Left lung (tissue), 10 donors: ENCODE measurements around the gene TRERF1. TPM values are rescaled to one million over a fixed set of nuclear protein-coding genes. Genes with fewer than 3 reads are reported as not detected.

ENCODE experiments used
- ATAC-seq: fragments of 200-7000 bp; cut with Tn5 transposase; one replicate; pipeline ENCODE4 v1.9.1; 2020; ENCODE audit warnings: moderate library complexity
- DNase-seq, 4 donors: peaks; one replicate each; pipeline ENCODE4 v3.0.0-alpha.2; 2013 to 2020
- H3K27ac ChIP-seq, 2 donors: fragments of 200-600 bp; sonication (generic) in 1 of 2; one replicate each; pipeline versions ENCODE4 v1.5.0 to v1.8.0; 2020 to 2021
- H3K27me3 ChIP-seq, 2 donors: fragments of 200-600 bp; sonication (generic) in 1 of 2; one replicate each; pipeline versions ENCODE4 v1.5.0 to v1.8.0; 2020 to 2021
- H3K36me3 ChIP-seq, 2 donors: fragments of 200-600 bp; sonication (generic) in 1 of 2; one replicate each; pipeline versions ENCODE4 v1.5.0 to v1.8.0; 2020 to 2021
- H3K4me1 ChIP-seq, 2 donors: fragments of 200-600 bp; one replicate each; pipeline ENCODE4 v1.8.0; 2021
- H3K4me3 ChIP-seq, 2 donors: fragments of 200-600 bp; sonication (generic) in 1 of 2; one replicate each; pipeline versions ENCODE4 v1.5.0 to v1.8.0; 2020 to 2021; ENCODE audit warnings: mild to moderate bottlenecking in 1 of 2
- H3K9me3 ChIP-seq, 2 donors: fragments of 200-600 bp; sonication (generic) in 1 of 2; one replicate each; pipeline versions ENCODE4 v1.5.0 to v1.8.0; 2020 to 2021
- intact Hi-C, 2 donors: fragments of 100-400 bp; cut with DNase I; formaldehyde crosslinking; loops; one replicate each; pipeline versions ENCODE4 v1.11.2 to v1.14.2; 2022
- polyA plus RNA-seq, 6 donors: library from polyadenylated mRNA; unstranded; fragments of 120-200 nt; gene quantifications; one replicate each; pipeline ENCODE4 v1.2.1, GENCODE V29; 2013; ENCODE audit not compliant: insufficient read length in 6 of 6
- total RNA-seq, 2 donors: library from RNA; stranded (reverse); fragmentation: NEBNext Ultra II Directional; extraction: Animal tissue kit (Norgen Biotek cat#: 25700); gene quantifications; one replicate each; pipeline ENCODE4 v1.2.1, GENCODE V29; 2021
- TF ChIP-seq, protein P1 (sequence below), 2 donors: fragments of 200-600 bp; sonication (generic) in 1 of 2; IDR thresholded peaks; one replicate each; pipeline versions ENCODE4 v1.5.0 to v1.8.0; 2021; ENCODE audit warnings: antibody characterized with exemption in 2 of 2
- donor health status: DM: no; HTN: yes; CAD: no.
- donor health status: DM: no; HTN: no; CAD: no.

The TRERF1 gene
- total and polyA plus RNA-seq, 8 donors = 3.7 to 24.9 (median 20.7) TPM

DNA sequence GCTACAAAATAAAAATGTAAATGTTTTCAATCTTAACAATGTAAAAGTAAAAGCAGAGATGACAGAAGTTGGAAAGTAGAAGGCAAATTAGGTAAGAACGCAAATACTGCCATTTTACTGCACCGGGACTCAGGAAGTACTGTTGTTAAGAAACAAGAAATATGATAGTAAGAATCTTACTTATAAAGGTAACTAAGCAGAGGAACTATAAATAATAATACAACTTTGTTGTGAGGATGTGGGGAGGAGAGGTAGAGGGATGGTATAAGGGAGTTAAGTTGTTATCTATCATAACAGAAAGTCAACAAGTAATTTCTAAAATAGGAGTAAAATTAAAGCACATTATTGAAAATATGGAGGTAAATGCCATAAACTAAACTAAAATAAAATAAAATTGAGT, 129.8 kb downstream of the TRERF1 start:
- TF ChIP-seq, protein P1, sequence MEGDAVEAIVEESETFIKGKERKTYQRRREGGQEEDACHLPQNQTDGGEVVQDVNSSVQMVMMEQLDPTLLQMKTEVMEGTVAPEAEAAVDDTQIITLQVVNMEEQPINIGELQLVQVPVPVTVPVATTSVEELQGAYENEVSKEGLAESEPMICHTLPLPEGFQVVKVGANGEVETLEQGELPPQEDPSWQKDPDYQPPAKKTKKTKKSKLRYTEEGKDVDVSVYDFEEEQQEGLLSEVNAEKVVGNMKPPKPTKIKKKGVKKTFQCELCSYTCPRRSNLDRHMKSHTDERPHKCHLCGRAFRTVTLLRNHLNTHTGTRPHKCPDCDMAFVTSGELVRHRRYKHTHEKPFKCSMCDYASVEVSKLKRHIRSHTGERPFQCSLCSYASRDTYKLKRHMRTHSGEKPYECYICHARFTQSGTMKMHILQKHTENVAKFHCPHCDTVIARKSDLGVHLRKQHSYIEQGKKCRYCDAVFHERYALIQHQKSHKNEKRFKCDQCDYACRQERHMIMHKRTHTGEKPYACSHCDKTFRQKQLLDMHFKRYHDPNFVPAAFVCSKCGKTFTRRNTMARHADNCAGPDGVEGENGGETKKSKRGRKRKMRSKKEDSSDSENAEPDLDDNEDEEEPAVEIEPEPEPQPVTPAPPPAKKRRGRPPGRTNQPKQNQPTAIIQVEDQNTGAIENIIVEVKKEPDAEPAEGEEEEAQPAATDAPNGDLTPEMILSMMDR (IDR thresholded peaks at IDR 0.05) = no peak
- no peak overlapping the region for H3K4me3 ChIP-seq
- no peaks in the 10 kb centered on the region for H3K9me3 ChIP-seq
- no peak for ATAC-seq
- peaks cover 0 to 28% of the 10 kb centered on the region in 2 donors for H3K4me1 ChIP-seq
- H3K27me3 ChIP-seq = no peaks in the 10 kb centered on the region
- DNase-seq = no peak
- intact Hi-C loops = no loop called here
- peak overlapping the region in 1 of 2 donors; percentile 6 for H3K27ac ChIP-seq
- H3K36me3 ChIP-seq = no peaks in the 10 kb centered on the region

DNA sequence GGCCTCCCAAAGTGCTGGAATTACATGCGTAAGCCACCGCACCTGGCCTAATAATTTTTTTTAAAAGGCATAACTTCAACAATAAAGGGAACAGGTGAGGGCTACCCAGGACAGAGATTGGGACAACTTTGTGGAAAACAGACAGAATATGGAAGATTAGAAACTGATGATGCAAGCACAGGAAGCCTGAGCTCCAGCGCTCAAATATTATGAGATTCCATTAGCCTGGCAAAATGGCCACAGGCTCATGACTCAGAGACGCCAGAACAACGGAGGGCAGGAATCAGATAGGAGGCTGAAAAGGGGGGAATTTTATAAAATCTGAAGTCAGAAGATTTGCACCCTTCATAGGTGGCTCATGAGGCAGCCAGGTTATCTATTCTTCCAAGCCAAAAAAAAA, 131.0 kb downstream of the TRERF1 start:
- Histone ChIP-seq H3K27ac (no peak overlapping the region), H3K36me3 (no peaks in the 10 kb centered on the region), H3K4me1 (peaks cover 7 to 29% of the 10 kb centered on the region in 2 donors), H3K9me3 (no peaks in the 10 kb centered on the region), H3K4me3 (no peak overlapping the region), H3K27me3 (no peaks in the 10 kb centered on the region)
- intact Hi-C loops = no loop called here
- no peak for ATAC-seq
- TF ChIP-seq, protein P1 (IDR thresholded peaks at IDR 0.05) = no peak
- no peak for DNase-seq

DNA sequence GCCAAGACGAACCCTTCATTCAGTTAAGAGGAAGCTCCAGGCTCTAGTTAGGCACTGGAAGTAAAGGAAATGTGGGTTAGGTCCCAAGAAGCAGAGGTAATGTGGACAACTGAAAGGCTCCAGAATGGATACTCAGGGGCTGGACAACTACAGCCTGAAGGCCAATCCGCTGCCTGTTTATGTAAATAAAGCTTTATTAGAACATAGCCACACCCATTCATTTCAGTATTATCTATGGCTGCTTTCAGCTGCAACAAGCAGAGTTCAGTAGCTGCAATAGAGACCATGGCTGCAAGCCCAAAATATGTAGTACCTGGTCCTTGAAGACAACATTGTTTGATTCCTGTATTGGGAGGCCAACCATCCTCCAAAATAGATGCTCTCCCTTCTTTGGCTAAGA, 133.2 kb downstream of the TRERF1 start:
- intact Hi-C loops = no loop called here
- H3K27me3 ChIP-seq = no peaks in the 10 kb centered on the region
- H3K9me3 ChIP-seq = no peaks in the 10 kb centered on the region
- H3K36me3 ChIP-seq = no peaks in the 10 kb centered on the region
- peak overlapping the region in 1 of 2 donors; percentile 96 for H3K27ac ChIP-seq
- no peak for DNase-seq
- no peak overlapping the region for H3K4me3 ChIP-seq
- peaks cover 7 to 48% of the 10 kb centered on the region in 2 donors for H3K4me1 ChIP-seq
- ATAC-seq = no peak
- TF ChIP-seq, protein P1 (IDR thresholded peaks at IDR 0.05) = no peak

DNA sequence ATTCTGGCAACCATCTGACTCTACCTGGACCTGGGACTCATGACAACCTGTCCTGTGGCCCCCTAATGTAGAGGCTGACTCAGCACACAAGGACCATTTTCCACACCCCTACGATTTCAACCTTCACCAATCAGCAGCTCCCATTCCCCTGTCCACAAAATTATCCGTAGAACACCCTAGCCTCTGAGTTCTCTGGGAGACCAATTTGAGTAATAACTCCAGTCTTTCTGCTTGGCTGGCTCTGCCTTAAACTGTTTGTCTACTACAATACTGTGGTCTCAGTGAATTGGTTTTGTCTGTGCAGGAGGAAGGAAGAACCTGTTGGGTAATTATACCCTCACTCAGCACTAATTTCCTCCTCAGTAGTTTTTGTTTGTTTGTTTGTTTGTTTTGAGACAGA, 134.7 kb downstream of the TRERF1 start:
- intact Hi-C loops = no loop called here
- Histone ChIP-seq H3K27ac (peak overlapping the region; percentile 72 to 96), H3K4me3 (no peak overlapping the region), H3K4me1 (peaks cover 7 to 48% of the 10 kb centered on the region in 2 donors), H3K9me3 (no peaks in the 10 kb centered on the region), H3K27me3 (no peaks in the 10 kb centered on the region), H3K36me3 (no peaks in the 10 kb centered on the region)
- DNase-seq = no peak
- TF ChIP-seq, protein P1 (IDR thresholded peaks at IDR 0.05) = no peak
- ATAC-seq = peak; percentile 17

DNA sequence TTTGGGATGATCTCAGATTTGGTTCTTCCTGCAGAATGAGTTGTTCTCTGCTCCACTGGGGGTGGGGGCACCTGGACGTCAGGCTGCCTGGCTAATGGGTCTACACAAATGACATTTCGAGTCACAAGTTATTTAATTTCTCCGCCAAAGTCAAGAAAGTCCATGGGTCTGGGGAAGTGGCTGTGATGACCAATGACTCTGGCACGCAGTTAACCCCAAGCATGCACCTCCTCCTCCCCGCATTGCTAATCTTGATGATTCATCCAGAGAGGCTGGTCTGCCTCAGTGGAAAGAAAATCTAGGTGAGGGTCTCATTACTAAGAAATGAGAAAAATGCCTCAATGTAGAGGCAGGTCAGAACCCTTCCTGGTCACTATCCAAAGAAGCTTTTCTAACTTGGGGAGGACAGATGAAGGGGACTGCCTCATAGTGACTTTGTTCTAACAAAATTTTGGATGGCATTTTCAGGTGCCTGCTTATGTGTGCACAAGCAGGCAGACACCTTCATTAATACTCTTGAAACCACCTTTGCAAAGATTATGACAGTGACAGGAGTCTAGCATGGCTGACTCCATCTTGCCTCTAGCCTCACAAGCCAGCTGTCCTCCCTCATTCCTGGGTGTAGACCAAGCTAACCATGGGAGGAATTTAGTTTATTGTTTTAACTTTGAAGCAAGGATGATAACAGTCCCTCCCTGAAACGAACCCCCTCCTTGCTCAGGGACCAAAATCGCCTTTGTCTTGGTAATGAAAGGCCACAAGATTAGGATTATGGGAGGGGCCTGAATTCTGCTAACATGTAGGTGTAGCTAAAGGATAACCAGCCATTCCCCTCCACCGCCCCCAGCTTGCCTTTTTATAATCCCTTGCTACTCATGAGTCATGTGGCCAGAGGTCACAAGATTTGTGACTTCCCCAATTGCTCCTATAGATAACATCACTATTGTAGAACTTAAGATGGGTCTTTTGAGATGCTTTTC, 135.4 kb downstream of the TRERF1 start:
- DNase-seq (peak in 1 of 4 donors; percentile 70), ATAC-seq (peak; percentile 69)
- peak overlapping the region; percentile 72 to 96 for H3K27ac ChIP-seq

More for the DNA sequence above, 135.4 kb downstream of the TRERF1 start:
- Histone ChIP-seq H3K4me1 (peaks cover 7 to 48% of the 10 kb centered on the region in 2 donors), H3K36me3 (no peaks in the 10 kb centered on the region), H3K9me3 (no peaks in the 10 kb centered on the region), H3K27me3 (no peaks in the 10 kb centered on the region), H3K4me3 (no peak overlapping the region)
- TF ChIP-seq, protein P1 (IDR thresholded peaks at IDR 0.05) = no peak
- intact Hi-C loops = no loop called here
